ENCODE measurements around the gene CCNJL.

Gene CCNJL

GRCh38 chr5:160242145-160242544, 70.2 kb downstream of the CCNJL start:
- H3K27ac ChIP-seq: no peak overlapping the region
- TF ChIP-seq CTCF (IDR thresholded peaks at IDR 0.05) (no peak), ZFX (IDR thresholded peaks at IDR 0.05; ENCODE audit: borderline replicate concordance) (no peak)

GRCh38 chr5:160240350-160240749, 72.0 kb downstream of the CCNJL start:
- no peak overlapping the region for H3K27ac ChIP-seq
- TF ChIP-seq ZFX (IDR thresholded peaks at IDR 0.05; ENCODE audit: borderline replicate concordance): no peak
- TF ChIP-seq CTCF (IDR thresholded peaks at IDR 0.05): no peak

GRCh38 chr5:160237571-160238093, 74.7 kb downstream of the CCNJL start:
- no peak overlapping the region for H3K27ac ChIP-seq
- no peak for TF ChIP-seq CTCF (IDR thresholded peaks at IDR 0.05)
- no peak for TF ChIP-seq ZFX (IDR thresholded peaks at IDR 0.05; ENCODE audit: borderline replicate concordance)

GRCh38 chr5:160235731-160236130, 76.6 kb downstream of the CCNJL start:
- TF ChIP-seq CTCF (IDR thresholded peaks at IDR 0.05) (no peak), ZFX (IDR thresholded peaks at IDR 0.05; ENCODE audit: borderline replicate concordance) (no peak)
- no peak overlapping the region for H3K27ac ChIP-seq

GRCh38 chr5:160233215-160233614, 79.1 kb downstream of the CCNJL start:
- H3K27ac ChIP-seq: no peak overlapping the region
- no peak for TF ChIP-seq CTCF (IDR thresholded peaks at IDR 0.05)
- no peak for TF ChIP-seq ZFX (IDR thresholded peaks at IDR 0.05; ENCODE audit: borderline replicate concordance)

- TF ChIP-seq ZFX (IDR thresholded peaks at IDR 0.05; ENCODE audit: borderline replicate concordance) (no peak), CTCF (IDR thresholded peaks at IDR 0.05) (no peak)
- no peak overlapping the region for H3K27ac ChIP-seq
Measured at GRCh38 chr5:160231783-160232342, 80.5 kb downstream of the CCNJL start.

GRCh38 chr5:160230686-160231527, 81.5 kb downstream of the CCNJL start:
- H3K27ac ChIP-seq: no peak overlapping the region
- TF ChIP-seq CTCF (IDR thresholded peaks at IDR 0.05) (no peak), ZFX (IDR thresholded peaks at IDR 0.05; ENCODE audit: borderline replicate concordance) (no peak)

Data from 22Rv1 (cell line).